AG09309 (cell line): Measurements from ENCODE around the gene OR2V1.

ENCODE experiments used
- DNase-seq: peaks from one replicate; pipeline ENCODE4 v3.0.0-alpha.2; 2010; ENCODE audit warnings: low read depth
- H3K4me3 ChIP-seq: 2 replicates; pipeline ENCODE4 v1.5.1; 2011; ENCODE audit warnings: mild to moderate bottlenecking, low read depth, low read length, moderate library complexity; ENCODE audit not compliant: control insufficient read depth
- CTCF ChIP-seq: IDR thresholded peaks from 2 replicates; pipeline ENCODE4 v1.5.1; 2011; ENCODE audit warnings: mild to moderate bottlenecking, low read depth, low read length, inconsistent platforms; ENCODE audit not compliant: insufficient read depth, control insufficient read depth; ENCODE audit errors: missing control alignments

OR2V1 gene

DNA sequence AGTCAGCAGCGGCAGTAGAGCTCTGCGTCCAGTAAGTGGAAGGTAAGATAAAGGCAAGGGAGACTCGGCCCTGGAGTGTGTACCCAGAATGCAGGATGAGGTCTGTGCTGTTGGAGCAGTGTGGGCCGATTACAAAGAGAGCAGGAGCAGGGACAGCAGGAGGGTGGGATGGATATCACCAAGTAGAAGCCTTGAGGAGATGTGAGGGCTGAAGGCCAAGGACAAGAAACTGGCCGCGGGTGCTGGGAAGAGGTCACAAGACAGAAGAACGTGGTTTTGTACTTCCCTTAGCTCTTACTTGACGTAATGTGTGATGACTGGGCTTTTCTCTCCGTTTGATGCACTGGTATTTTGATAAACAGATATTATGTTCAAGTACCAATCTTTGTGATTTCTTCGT is 43.7 kb downstream of the OR2V1 start:
- no peak for TF ChIP-seq CTCF
- DNase-seq = no peak
- H3K4me3 ChIP-seq = no peak overlapping the region

- TF ChIP-seq CTCF = no peak
- H3K4me3 ChIP-seq = no peak overlapping the region
- DNase-seq = no peak
These were observed 44.1 kb downstream of the OR2V1 start for GRCh38 chr5:181086884-181087205.

- TF ChIP-seq CTCF = no peak
- H3K4me3 ChIP-seq = no peak overlapping the region
- DNase-seq = no peak
These were observed 44.7 kb downstream of the OR2V1 start for GRCh38 chr5:181086026-181086883.

- H3K4me3 ChIP-seq = no peak overlapping the region
- TF ChIP-seq CTCF = no peak
- no peak for DNase-seq
These were observed 46.3 kb downstream of the OR2V1 start for GRCh38 chr5:181084621-181085195.

DNA sequence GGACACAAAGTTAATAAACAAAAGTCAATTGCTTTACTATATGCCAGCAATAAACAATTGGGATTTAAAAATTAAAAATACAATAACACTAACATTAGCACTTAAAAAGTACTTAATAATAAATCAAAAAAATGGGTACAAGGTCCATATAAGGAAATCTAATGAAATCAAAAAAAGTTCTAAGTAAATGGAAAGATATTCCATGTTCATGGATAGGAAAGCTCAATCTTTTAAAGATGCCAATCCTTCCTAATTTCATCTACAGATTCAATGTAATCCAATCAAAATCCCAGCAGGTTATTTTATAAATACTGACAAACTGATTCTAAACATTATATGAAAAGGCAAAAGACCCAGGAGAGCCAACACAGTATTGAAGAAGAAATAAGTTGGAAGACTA is 49.0 kb downstream of the OR2V1 start:
- no peak for DNase-seq
- no peak for TF ChIP-seq CTCF
- no peak overlapping the region for H3K4me3 ChIP-seq

DNA sequence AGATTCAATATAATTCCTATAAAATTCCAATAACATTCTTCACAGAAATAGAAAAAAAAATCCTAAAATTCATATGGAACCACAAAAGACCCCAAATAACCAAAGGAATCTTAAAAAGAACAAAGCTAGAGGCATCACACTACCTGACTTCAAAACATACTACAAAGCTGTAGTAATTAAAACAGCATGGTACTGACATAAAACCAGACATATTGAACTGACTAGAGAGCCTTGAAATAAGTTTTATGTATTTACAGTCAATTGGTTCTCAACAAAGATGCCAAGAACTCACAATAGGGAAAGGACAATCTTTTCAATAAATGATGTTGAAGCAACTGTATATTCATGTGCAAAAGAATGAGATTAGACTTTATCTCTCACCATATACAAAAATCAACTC is 54.0 kb downstream of the OR2V1 start:
- TF ChIP-seq CTCF = no peak
- no peak overlapping the region for H3K4me3 ChIP-seq
- DNase-seq = no peak
